ENCODE results near the gene DNMBP.
"Not testable (repeated sequence)": the region's sequence is repeated elsewhere in the genome, so short reads cannot be mapped to it uniquely, and the experiment has no call there.

DNMBP gene

DNA sequence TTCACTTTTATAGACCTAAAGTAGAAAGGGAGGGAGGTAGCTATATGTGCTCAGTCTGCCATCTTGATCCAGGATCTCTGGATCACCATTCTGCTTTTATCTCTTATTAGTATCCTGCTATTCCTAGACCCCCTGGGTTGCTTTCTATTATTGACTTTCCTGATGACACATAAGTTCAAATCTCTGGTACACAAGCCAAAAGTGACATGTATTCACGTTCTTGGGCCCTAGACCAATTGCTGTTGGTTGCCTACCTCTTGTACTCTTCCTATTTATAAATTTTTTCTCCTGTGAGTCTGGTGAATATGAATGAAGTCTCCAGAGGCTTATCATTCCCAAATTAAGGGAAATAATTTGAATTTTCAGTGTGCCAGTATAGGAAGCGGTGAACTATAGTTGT lies 56.9 kb downstream of the DNMBP start:
- Histone ChIP-seq H3K4me1 (ENCODE audit: control extremely low read depth in 1 of 4, control insufficient read depth in 4 of 4, insufficient read depth in 4 of 4, low read length in 3 of 4) (no peaks in the 10 kb centered on the region), H3K9me3 (ENCODE audit: control extremely low read depth in 1 of 5, control insufficient read depth in 4 of 5, insufficient read depth in 2 of 5, low read depth in 1 of 5, low read length in 4 of 5) (peaks cover 1 to 16% (median 8%) of the 10 kb centered on the region in 5 experiments), H3K36me3 (ENCODE audit: control insufficient read depth in 4 of 4, insufficient read depth in 4 of 4, low read length in 3 of 4) (peaks cover 9 to 22% (median 16%) of the 10 kb centered on the region in 4 experiments)

DNA sequence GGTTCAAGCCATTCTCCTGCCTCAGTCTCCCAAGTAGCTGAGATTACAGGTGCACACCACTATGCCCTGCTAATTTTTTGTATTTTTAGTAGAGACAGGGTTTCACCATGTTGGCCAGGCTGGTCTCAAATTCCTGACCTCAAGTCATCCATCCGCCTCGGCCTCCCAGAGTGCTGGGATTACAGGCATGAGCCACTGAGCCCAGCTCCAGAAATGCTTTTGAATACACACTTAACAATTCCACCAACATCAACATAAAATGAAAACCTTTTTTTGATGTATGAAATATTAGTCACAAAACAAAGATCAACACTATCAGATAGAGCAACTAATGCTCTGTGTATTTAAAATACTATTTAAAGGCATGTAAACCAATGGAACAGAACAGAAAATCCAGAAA lies 63.7 kb downstream of the DNMBP start:
- H3K4me3 ChIP-seq (ENCODE audit: control insufficient read depth in 1 of 7, extremely low read depth in 1 of 7, insufficient read depth in 4 of 7, low read depth in 2 of 7, low read length in 6 of 7); CTCF ChIA-PET; H3K36me3 ChIP-seq (ENCODE audit: control insufficient read depth in 4 of 4, insufficient read depth in 4 of 4, low read length in 3 of 4); H3K4me1 ChIP-seq (ENCODE audit: control extremely low read depth in 1 of 4, control insufficient read depth in 4 of 4, insufficient read depth in 4 of 4, low read length in 3 of 4); DNase-seq; H3K27ac ChIP-seq (ENCODE audit: insufficient read depth in 1 of 2, low read depth in 1 of 2, low read length in 2 of 2, poor library complexity in 1 of 2, severe bottlenecking in 2 of 2); POLR2A ChIA-PET; H3K9me3 ChIP-seq (ENCODE audit: control extremely low read depth in 1 of 5, control insufficient read depth in 4 of 5, insufficient read depth in 2 of 5, low read depth in 1 of 5, low read length in 4 of 5); H3K27me3 ChIP-seq (replicated peaks in 2 of 5; ENCODE audit: control insufficient read depth in 4 of 5, insufficient read depth in 5 of 5, low read length in 4 of 5): not testable (repeated sequence)
- WGBS (ENCODE audit: insufficient coverage): no CpG with 5 or more reads among the region's 2 CpGs

More for the DNA sequence above, 56.9 kb downstream of the DNMBP start:
- Histone ChIP-seq H3K27ac (ENCODE audit: insufficient read depth in 1 of 2, low read depth in 1 of 2, low read length in 2 of 2, poor library complexity in 1 of 2, severe bottlenecking in 2 of 2) (no peak overlapping the region), H3K4me3 (ENCODE audit: control insufficient read depth in 1 of 7, extremely low read depth in 1 of 7, insufficient read depth in 4 of 7, low read depth in 2 of 7, low read length in 6 of 7) (no peak overlapping the region), H3K27me3 (replicated peaks in 2 of 5; ENCODE audit: control insufficient read depth in 4 of 5, insufficient read depth in 5 of 5, low read length in 4 of 5) (no peaks in the 10 kb centered on the region)
- ChIA-PET CTCF (no interaction called here), POLR2A (interaction anchor here (0.6 kb wide), 1 partner anchor 96 kb away, joined by 3 read pairs; no protein-coding TSS in a partner anchor)
- DNase-seq: no peak
- no CpG with 5 or more reads among the region's 2 CpGs for WGBS (ENCODE audit: insufficient coverage)

- Histone ChIP-seq H3K36me3 (ENCODE audit: control insufficient read depth in 4 of 4, insufficient read depth in 4 of 4, low read length in 3 of 4) (peaks cover 0 to 5% (median 2%) of the 10 kb centered on the region in 4 experiments), H3K27me3 (replicated peaks in 2 of 5; ENCODE audit: control insufficient read depth in 4 of 5, insufficient read depth in 5 of 5, low read length in 4 of 5) (no peaks in the 10 kb centered on the region), H3K27ac (ENCODE audit: insufficient read depth in 1 of 2, low read depth in 1 of 2, low read length in 2 of 2, poor library complexity in 1 of 2, severe bottlenecking in 2 of 2) (no peak overlapping the region), H3K9me3 (ENCODE audit: control extremely low read depth in 1 of 5, control insufficient read depth in 4 of 5, insufficient read depth in 2 of 5, low read depth in 1 of 5, low read length in 4 of 5) (peaks cover 0 to 3% (median 1%) of the 10 kb centered on the region in 5 experiments), H3K4me3 (ENCODE audit: control insufficient read depth in 1 of 7, extremely low read depth in 1 of 7, insufficient read depth in 4 of 7, low read depth in 2 of 7, low read length in 6 of 7) (no peak overlapping the region), H3K4me1 (ENCODE audit: control extremely low read depth in 1 of 4, control insufficient read depth in 4 of 4, insufficient read depth in 4 of 4, low read length in 3 of 4) (no peaks in the 10 kb centered on the region)
- 100% methylated on average over 4 of the region's 4 CpGs for WGBS (ENCODE audit: insufficient coverage)
- DNase-seq: no peak
- CTCF ChIA-PET: interaction anchor here (0.6 to 1.4 kb wide), 3 partner anchors 31 to 1747 kb away, joined by 3 read pairs; no protein-coding TSS in a partner anchor
- POLR2A ChIA-PET: interaction anchor here (0.6 kb wide), 1 partner anchor 46 kb away, joined by 4 read pairs; no protein-coding TSS in a partner anchor
Observed at GRCh38 chr10:99945263-99945662, 64.5 kb downstream of the DNMBP start.

DNA sequence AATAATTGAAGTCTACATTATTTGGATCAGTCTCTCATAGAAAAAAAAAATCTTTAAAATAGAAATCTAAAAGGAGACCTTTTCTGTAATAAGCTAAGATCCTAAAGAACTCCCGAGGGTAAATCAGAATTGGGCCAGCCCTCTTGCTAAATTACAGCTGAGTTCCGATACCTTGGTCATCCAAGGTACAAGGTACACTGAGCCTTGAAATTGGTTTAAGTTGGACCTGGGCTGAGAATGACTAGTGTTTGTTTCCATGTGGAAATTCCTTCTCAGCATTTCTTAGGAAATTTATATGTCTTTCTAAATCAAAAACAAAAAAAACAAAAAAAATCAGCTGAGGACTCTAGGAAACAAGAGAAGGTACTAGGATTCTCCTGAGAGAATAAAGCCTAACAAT lies 64.9 kb downstream of the DNMBP start:
- WGBS (ENCODE audit: insufficient coverage): 100% methylated on average over 2 of the region's 2 CpGs
- no peaks in the 10 kb centered on the region for H3K27me3 ChIP-seq (replicated peaks in 2 of 5; ENCODE audit: control insufficient read depth in 4 of 5, insufficient read depth in 5 of 5, low read length in 4 of 5)
- no peaks in the 10 kb centered on the region for H3K4me1 ChIP-seq (ENCODE audit: control extremely low read depth in 1 of 4, control insufficient read depth in 4 of 4, insufficient read depth in 4 of 4, low read length in 3 of 4)
- CTCF ChIA-PET: interaction anchor here (0.7 to 1.4 kb wide), 2 partner anchors 32 to 536 kb away, joined by 3 read pairs; no protein-coding TSS in a partner anchor
- peaks cover 0 to 5% (median 1%) of the 10 kb centered on the region in 5 experiments for H3K9me3 ChIP-seq (ENCODE audit: control extremely low read depth in 1 of 5, control insufficient read depth in 4 of 5, insufficient read depth in 2 of 5, low read depth in 1 of 5, low read length in 4 of 5)
- POLR2A ChIA-PET: interaction anchor here (0.6 kb wide), 1 partner anchor 46 kb away, joined by 4 read pairs; no protein-coding TSS in a partner anchor
- DNase-seq: no peak
- H3K36me3 ChIP-seq (ENCODE audit: control insufficient read depth in 4 of 4, insufficient read depth in 4 of 4, low read length in 3 of 4): peaks cover 0 to 6% (median 3%) of the 10 kb centered on the region in 4 experiments
- no peak overlapping the region for H3K27ac ChIP-seq (ENCODE audit: insufficient read depth in 1 of 2, low read depth in 1 of 2, low read length in 2 of 2, poor library complexity in 1 of 2, severe bottlenecking in 2 of 2)
- H3K4me3 ChIP-seq (ENCODE audit: control insufficient read depth in 1 of 7, extremely low read depth in 1 of 7, insufficient read depth in 4 of 7, low read depth in 2 of 7, low read length in 6 of 7): no peak overlapping the region

GRCh38 chr10:99943908-99944307 lies 65.8 kb downstream of the DNMBP start:
- no peak overlapping the region for H3K4me3 ChIP-seq (ENCODE audit: control insufficient read depth in 1 of 7, extremely low read depth in 1 of 7, insufficient read depth in 4 of 7, low read depth in 2 of 7, low read length in 6 of 7)
- H3K4me1 ChIP-seq (ENCODE audit: control extremely low read depth in 1 of 4, control insufficient read depth in 4 of 4, insufficient read depth in 4 of 4, low read length in 3 of 4): no peaks in the 10 kb centered on the region
- H3K9me3 ChIP-seq (ENCODE audit: control extremely low read depth in 1 of 5, control insufficient read depth in 4 of 5, insufficient read depth in 2 of 5, low read depth in 1 of 5, low read length in 4 of 5): peaks cover 0 to 7% (median 1%) of the 10 kb centered on the region in 5 experiments
- POLR2A ChIA-PET: no interaction called here
- DNase-seq: no peak
- CTCF ChIA-PET: no interaction called here
- WGBS (ENCODE audit: insufficient coverage): 100% methylated on average over 1 of the region's 3 CpGs
- H3K27me3 ChIP-seq (replicated peaks in 2 of 5; ENCODE audit: control insufficient read depth in 4 of 5, insufficient read depth in 5 of 5, low read length in 4 of 5): no peaks in the 10 kb centered on the region
- no peak overlapping the region for H3K27ac ChIP-seq (ENCODE audit: insufficient read depth in 1 of 2, low read depth in 1 of 2, low read length in 2 of 2, poor library complexity in 1 of 2, severe bottlenecking in 2 of 2)
- H3K36me3 ChIP-seq (ENCODE audit: control insufficient read depth in 4 of 4, insufficient read depth in 4 of 4, low read length in 3 of 4): peaks cover 0 to 6% (median 3%) of the 10 kb centered on the region in 4 experiments

- Histone ChIP-seq H3K27me3 (replicated peaks in 2 of 5; ENCODE audit: control insufficient read depth in 4 of 5, insufficient read depth in 5 of 5, low read length in 4 of 5) (no peaks in the 10 kb centered on the region), H3K27ac (ENCODE audit: insufficient read depth in 1 of 2, low read depth in 1 of 2, low read length in 2 of 2, poor library complexity in 1 of 2, severe bottlenecking in 2 of 2) (no peak overlapping the region), H3K4me3 (ENCODE audit: control insufficient read depth in 1 of 7, extremely low read depth in 1 of 7, insufficient read depth in 4 of 7, low read depth in 2 of 7, low read length in 6 of 7) (no peak overlapping the region), H3K4me1 (ENCODE audit: control extremely low read depth in 1 of 4, control insufficient read depth in 4 of 4, insufficient read depth in 4 of 4, low read length in 3 of 4) (no peaks in the 10 kb centered on the region), H3K36me3 (ENCODE audit: control insufficient read depth in 4 of 4, insufficient read depth in 4 of 4, low read length in 3 of 4) (peaks cover 0 to 6% (median 3%) of the 10 kb centered on the region in 4 experiments), H3K9me3 (ENCODE audit: control extremely low read depth in 1 of 5, control insufficient read depth in 4 of 5, insufficient read depth in 2 of 5, low read depth in 1 of 5, low read length in 4 of 5) (peaks cover 0 to 7% (median 0%) of the 10 kb centered on the region in 5 experiments)
- 86% methylated on average over 5 of the region's 7 CpGs for WGBS (ENCODE audit: insufficient coverage)
- CTCF ChIA-PET: interaction anchor here (0.9 to 1.0 kb wide), 2 partner anchors 9 to 67 kb away, joined by 3 read pairs; partner anchors contain the start of gene DNMBP
- DNase-seq: no peak
- POLR2A ChIA-PET: no interaction called here
Observed at GRCh38 chr10:99941942-99942820, 67.6 kb downstream of the DNMBP start.

DNA sequence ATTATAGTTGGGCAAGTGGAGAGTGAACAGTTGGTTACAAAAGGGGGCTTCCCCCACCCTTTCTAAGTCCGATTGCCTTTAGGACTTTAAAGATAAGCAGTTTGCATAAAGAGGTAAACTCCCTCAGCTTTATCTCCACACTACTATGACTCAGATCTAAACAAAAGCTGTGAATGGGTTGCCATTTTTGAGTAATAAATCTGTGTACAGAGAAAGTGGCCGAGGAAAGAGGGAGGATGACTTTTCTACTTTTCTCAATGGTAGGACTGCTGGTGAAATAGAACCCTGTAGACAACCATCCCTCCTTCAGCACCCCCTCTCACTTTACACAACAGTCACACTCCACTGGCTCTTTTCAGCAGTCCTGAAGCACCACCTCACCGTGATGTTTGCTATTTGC lies 71.2 kb downstream of the DNMBP start:
- DNase-seq: no peak
- ChIA-PET POLR2A (no interaction called here), CTCF (no interaction called here)
- Histone ChIP-seq H3K4me1 (ENCODE audit: control extremely low read depth in 1 of 4, control insufficient read depth in 4 of 4, insufficient read depth in 4 of 4, low read length in 3 of 4) (no peaks in the 10 kb centered on the region), H3K4me3 (ENCODE audit: control insufficient read depth in 1 of 7, extremely low read depth in 1 of 7, insufficient read depth in 4 of 7, low read depth in 2 of 7, low read length in 6 of 7) (no peak overlapping the region), H3K36me3 (ENCODE audit: control insufficient read depth in 4 of 4, insufficient read depth in 4 of 4, low read length in 3 of 4) (peaks cover 0 to 6% (median 3%) of the 10 kb centered on the region in 4 experiments), H3K27ac (ENCODE audit: insufficient read depth in 1 of 2, low read depth in 1 of 2, low read length in 2 of 2, poor library complexity in 1 of 2, severe bottlenecking in 2 of 2) (no peak overlapping the region), H3K27me3 (replicated peaks in 2 of 5; ENCODE audit: control insufficient read depth in 4 of 5, insufficient read depth in 5 of 5, low read length in 4 of 5) (no peaks in the 10 kb centered on the region), H3K9me3 (ENCODE audit: control extremely low read depth in 1 of 5, control insufficient read depth in 4 of 5, insufficient read depth in 2 of 5, low read depth in 1 of 5, low read length in 4 of 5) (peaks cover 0 to 7% (median 0%) of the 10 kb centered on the region in 5 experiments)
- 100% methylated on average over 1 of the region's 3 CpGs for WGBS (ENCODE audit: insufficient coverage)

Measured in common myeloid progenitor, CD34-positive (primary cell).